GM23248 (cell line): ENCODE measurements around the gene TCOF1. TPM values are rescaled to one million over a fixed set of nuclear protein-coding genes. Genes with fewer than 3 reads are reported as not detected.
A peak's percentile ranks its signal among the peaks of the same experiment; 100 is the strongest.

Experiments
- DNase-seq: peaks from one replicate; pipeline ENCODE4 v3.0.0-alpha.2; 2015
- H2AFZ ChIP-seq: fragments of 200-600 bp; sonication (generic); 2 replicates; pipeline ENCODE4 v1.6.1; 2016; ENCODE audit warnings: antibody characterized with exemption
- H3F3A ChIP-seq: fragments of 200-600 bp; sonication (generic); 2 replicates; pipeline ENCODE4 v1.6.1; 2016; ENCODE audit warnings: mild to moderate bottlenecking, antibody characterized with exemption, mixed run types; ENCODE audit not compliant: insufficient read depth
- H3K27ac ChIP-seq: fragments of 200-600 bp; sonication (generic); 2 replicates; pipeline ENCODE4 v1.5.1; 2016; ENCODE audit warnings: mild to moderate bottlenecking
- H3K27me3 ChIP-seq: fragments of 200-600 bp; sonication (generic); replicated peaks from 2 replicates; pipeline ENCODE4 v1.6.1; 2016; ENCODE audit warnings: mild to moderate bottlenecking; ENCODE audit not compliant: insufficient read depth
- H3K36me3 ChIP-seq: fragments of 200-600 bp; sonication (generic); 2 replicates; pipeline ENCODE4 v1.6.1; 2016; ENCODE audit warnings: low read depth, mild to moderate bottlenecking
- H3K4me1 ChIP-seq: fragments of 200-600 bp; sonication (generic); 2 replicates; pipeline ENCODE4 v1.6.1; 2016; ENCODE audit warnings: mild to moderate bottlenecking; ENCODE audit not compliant: insufficient read depth
- H3K4me2 ChIP-seq: fragments of 200-600 bp; sonication (generic); one replicate; pipeline ENCODE4 v1.6.1; 2016; ENCODE audit warnings: mild to moderate bottlenecking; ENCODE audit not compliant: unreplicated experiment
- H3K4me3 ChIP-seq: fragments of 200-600 bp; sonication (generic); 2 replicates; pipeline ENCODE4 v1.5.1; 2016; ENCODE audit warnings: mild to moderate bottlenecking
- H3K79me2 ChIP-seq: fragments of 200-600 bp; sonication (generic); 2 replicates; pipeline ENCODE4 v1.6.1; 2016; ENCODE audit warnings: mild to moderate bottlenecking; ENCODE audit not compliant: insufficient read depth
- H3K9ac ChIP-seq: fragments of 200-600 bp; sonication (generic); 2 replicates; pipeline ENCODE4 v1.6.1; 2016; ENCODE audit warnings: mild to moderate bottlenecking
- H3K9me2 ChIP-seq: fragments of 200-600 bp; sonication (generic); 2 replicates; pipeline ENCODE4 v1.6.1; 2016; ENCODE audit warnings: mixed run types, mild to moderate bottlenecking, moderate library complexity; ENCODE audit not compliant: insufficient read depth
- H3K9me3 ChIP-seq: fragments of 200-600 bp; sonication (generic); one replicate; pipeline ENCODE4 v1.6.1; 2017; ENCODE audit warnings: low read depth
- H4K20me1 ChIP-seq: fragments of 200-600 bp; sonication (generic); 2 replicates; pipeline ENCODE4 v1.6.0; 2016; ENCODE audit not compliant: insufficient read depth
- EZH2 ChIP-seq: fragments of 200-600 bp; sonication (generic); IDR thresholded peaks from 2 replicates; pipeline ENCODE4 v1.6.1; 2018; ENCODE audit warnings: antibody characterized with exemption, mild to moderate bottlenecking; ENCODE audit not compliant: insufficient read depth, poor library complexity, severe bottlenecking
- EZH2phosphoT487 ChIP-seq: fragments of 200-600 bp; sonication (generic); IDR thresholded peaks from 2 replicates; pipeline ENCODE4 v1.6.1; 2018; ENCODE audit warnings: antibody characterized with exemption, moderate library complexity, mild to moderate bottlenecking, low read depth; ENCODE audit not compliant: insufficient read depth
- WGBS, 2 experiments: methylation state at CpG; one replicate each; pipeline ENCODE4 v1.1.6; 2015 to 2017; ENCODE audit warnings: low lambda C conversion rate in 2 of 2, low coverage in 1 of 2; ENCODE audit errors: missing lambda C conversion rate in 2 of 2; 5-methylcytosine and 5-hydroxymethylcytosine counted together
- in situ Hi-C: fragments of 300-500 bp; cut with MboI; formaldehyde crosslinking; loops from 2 replicates; pipeline ENCODE4 v1.15.0; 2020
- polyA plus RNA-seq: library from polyadenylated mRNA; unstranded; fragments of >200 nt; fragmentation: Nextera tagmentation; extraction: Ambion mirVana; gene quantifications from 2 replicates; pipeline ENCODE4 v1.2.1, GENCODE V29; 2016
- total RNA-seq: library from RNA; depleted of rRNA; stranded (reverse); fragments of >200 nt; shearing (Covaris generic); gene quantifications from 2 replicates; pipeline ENCODE4 v1.2.3, GENCODE V29; 2014; rRNA removed

Gene TCOF1, protein sequence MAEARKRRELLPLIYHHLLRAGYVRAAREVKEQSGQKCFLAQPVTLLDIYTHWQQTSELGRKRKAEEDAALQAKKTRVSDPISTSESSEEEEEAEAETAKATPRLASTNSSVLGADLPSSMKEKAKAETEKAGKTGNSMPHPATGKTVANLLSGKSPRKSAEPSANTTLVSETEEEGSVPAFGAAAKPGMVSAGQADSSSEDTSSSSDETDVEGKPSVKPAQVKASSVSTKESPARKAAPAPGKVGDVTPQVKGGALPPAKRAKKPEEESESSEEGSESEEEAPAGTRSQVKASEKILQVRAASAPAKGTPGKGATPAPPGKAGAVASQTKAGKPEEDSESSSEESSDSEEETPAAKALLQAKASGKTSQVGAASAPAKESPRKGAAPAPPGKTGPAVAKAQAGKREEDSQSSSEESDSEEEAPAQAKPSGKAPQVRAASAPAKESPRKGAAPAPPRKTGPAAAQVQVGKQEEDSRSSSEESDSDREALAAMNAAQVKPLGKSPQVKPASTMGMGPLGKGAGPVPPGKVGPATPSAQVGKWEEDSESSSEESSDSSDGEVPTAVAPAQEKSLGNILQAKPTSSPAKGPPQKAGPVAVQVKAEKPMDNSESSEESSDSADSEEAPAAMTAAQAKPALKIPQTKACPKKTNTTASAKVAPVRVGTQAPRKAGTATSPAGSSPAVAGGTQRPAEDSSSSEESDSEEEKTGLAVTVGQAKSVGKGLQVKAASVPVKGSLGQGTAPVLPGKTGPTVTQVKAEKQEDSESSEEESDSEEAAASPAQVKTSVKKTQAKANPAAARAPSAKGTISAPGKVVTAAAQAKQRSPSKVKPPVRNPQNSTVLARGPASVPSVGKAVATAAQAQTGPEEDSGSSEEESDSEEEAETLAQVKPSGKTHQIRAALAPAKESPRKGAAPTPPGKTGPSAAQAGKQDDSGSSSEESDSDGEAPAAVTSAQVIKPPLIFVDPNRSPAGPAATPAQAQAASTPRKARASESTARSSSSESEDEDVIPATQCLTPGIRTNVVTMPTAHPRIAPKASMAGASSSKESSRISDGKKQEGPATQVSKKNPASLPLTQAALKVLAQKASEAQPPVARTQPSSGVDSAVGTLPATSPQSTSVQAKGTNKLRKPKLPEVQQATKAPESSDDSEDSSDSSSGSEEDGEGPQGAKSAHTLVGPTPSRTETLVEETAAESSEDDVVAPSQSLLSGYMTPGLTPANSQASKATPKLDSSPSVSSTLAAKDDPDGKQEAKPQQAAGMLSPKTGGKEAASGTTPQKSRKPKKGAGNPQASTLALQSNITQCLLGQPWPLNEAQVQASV (N-terminal part only)
- 18.0 and 22.5 TPM in 2 replicates for total RNA-seq
- 15.1 and 16.3 TPM in 2 replicates for polyA plus RNA-seq

DNA sequence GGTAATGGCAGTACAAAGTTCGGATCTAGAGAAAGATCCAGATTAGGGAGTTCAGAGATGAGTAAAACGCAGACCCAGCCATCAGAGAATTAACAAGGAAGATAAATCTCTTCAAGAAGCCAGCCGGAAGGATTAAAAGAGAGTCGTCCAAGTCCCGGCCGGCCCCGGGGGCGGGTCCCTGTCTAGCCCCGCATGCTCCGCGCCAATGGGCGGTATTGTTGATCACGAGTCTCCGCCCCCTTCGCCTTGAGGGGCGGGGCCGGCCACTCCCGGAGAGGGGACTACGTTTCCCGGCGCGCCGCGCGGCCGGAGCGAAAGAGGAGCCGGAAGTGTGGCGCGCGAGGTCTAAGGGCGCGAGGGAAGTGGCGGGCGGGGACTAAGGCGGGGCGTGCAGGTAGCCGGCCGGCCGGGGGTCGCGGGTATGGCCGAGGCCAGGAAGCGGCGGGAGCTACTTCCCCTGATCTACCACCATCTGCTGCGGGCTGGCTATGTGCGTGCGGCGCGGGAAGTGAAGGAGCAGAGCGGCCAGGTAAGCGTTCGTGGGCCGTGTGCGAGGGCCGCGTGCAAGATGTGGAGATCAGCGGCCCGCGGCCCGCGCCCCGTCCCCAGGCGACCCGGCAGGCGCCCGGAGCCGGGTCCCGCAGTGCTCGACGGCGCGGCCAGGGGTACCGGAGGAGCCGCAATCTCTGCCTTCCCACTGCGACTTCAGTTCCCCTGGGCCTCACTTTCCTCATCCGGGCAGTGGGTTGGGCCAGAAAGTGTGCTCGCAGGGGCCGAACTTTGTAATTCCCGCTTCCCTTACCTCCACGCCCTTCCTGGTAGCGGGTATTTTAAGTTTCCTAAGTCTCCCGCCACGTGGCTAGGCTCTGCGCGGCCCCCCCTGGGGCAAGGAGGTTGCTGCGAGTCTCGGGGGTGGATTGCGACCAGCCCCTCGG, at the start of gene TCOF1:
Gene TCOF1, plus strand, starts transcription at position 372 of the 935 bp plus-strand sequence. Its CDS starts 50 bp downstream, at position 422.
- Histone ChIP-seq H3K4me2 (peak within 1 kb of the TSS; percentile 92), H3K36me3 (0 out of 2 replicates have a peak, but pooled peaks cover 8% of the 10 kb centered on the region), H3K4me3 (peak within 1 kb of the TSS; percentile 89), H3K9me3 (no peaks in the 10 kb centered on the region), H3K27ac (peak within 1 kb of the TSS; percentile 22), H3K9ac (peak within 1 kb of the TSS; percentile 85), H3F3A (no peaks in the 10 kb centered on the region), H2AFZ (peak within 1 kb of the TSS; percentile 99), H3K27me3 (no peaks in the 10 kb centered on the region), H4K20me1 (no peaks in the 10 kb centered on the region), H3K4me1 (no peaks in the 10 kb centered on the region), H3K79me2 (peaks cover 33% of the 10 kb centered on the region), H3K9me2 (no peaks in the 10 kb centered on the region)
- in situ Hi-C loops = no loop called here
- TF ChIP-seq EZH2phosphoT487 (no peak), EZH2 (no peak)
- 1 to 2% methylated on average over 69 to 72 of the region's 90 CpGs for WGBS, 2 experiments
- DNase-seq = peak; percentile 99

DNA sequence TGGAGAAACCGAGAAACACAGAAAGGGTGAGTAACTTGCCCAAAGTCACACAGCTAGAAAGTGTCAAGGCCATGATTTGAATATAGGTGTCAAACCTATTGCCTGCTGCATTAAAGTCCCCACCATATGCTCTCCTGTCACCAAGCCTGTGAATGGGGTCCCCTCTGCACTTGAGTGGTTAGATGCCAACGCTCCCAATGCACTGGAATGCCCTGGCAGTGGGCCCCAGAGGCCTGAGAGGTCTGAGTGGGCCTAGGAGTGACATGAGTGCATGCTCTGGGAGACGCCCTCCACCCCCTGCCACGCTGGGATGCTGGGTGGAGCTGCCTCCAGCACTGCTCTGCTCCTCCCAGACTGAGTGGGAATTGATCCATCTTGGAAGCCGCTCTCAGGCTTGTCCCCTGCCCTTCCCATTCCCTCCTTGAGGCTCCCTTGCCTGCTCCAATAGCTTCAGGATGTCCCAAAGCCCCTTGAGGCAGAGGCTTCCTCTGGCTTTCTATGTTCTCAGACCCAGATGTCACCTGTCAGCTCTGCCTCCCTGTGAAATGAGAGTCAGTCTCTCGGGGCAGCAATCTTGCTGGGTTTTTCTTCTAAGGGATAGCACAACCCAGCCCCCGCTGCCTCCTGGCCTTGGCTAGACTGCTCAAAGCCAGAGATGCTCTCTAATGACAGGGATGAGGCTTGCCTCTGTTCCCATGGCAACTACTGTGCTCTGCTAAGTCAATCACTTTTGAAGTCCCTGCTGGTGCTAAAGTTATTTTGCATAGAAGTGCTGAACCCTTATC, 48.2 kb upstream of the TCOF1 start:
- Histone ChIP-seq H3K9me3 (no peaks in the 10 kb centered on the region), H3K79me2 (no peaks in the 10 kb centered on the region), H3F3A (no peaks in the 10 kb centered on the region), H3K4me1 (0 out of 2 replicates have a peak, but pooled peaks cover 3% of the 10 kb centered on the region), H3K4me3 (no peak overlapping the region), H4K20me1 (no peaks in the 10 kb centered on the region), H3K36me3 (no peaks in the 10 kb centered on the region), H3K27me3 (no peaks in the 10 kb centered on the region), H3K9me2 (no peaks in the 10 kb centered on the region), H3K4me2 (no peak overlapping the region), H3K27ac (no peak overlapping the region), H3K9ac (no peak overlapping the region), H2AFZ (no peak overlapping the region)
- in situ Hi-C loops = no loop called here
- DNase-seq = peak; percentile 13
- WGBS, 2 experiments = 53 to 59% methylated on average over 7 of the region's 7 CpGs
- TF ChIP-seq EZH2 (no peak), EZH2phosphoT487 (no peak)

DNA sequence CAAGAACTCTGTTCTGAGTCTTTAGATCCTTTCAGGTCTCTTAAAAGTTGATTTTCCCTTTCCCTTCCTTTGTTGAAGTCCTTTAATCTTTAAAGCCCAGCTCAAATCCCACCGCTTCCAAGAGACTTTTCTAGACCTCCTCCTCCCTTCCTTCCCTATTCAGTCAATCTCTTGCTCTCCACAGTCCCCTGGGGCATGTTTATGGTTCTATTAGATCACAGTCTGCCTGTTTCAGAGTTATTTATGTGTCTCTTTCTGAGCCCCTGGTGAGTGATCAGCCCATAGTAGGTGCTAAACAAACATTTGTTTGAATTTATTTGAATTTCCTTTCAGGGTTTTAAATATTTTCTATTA, 47.6 kb upstream of the TCOF1 start:
- WGBS, 2 experiments = 79 to 86% methylated on average over 1 of the region's 1 CpG
- Histone ChIP-seq H3K27ac (no peak overlapping the region), H3K4me1 (0 out of 2 replicates have a peak, but pooled peaks cover 3% of the 10 kb centered on the region), H4K20me1 (no peaks in the 10 kb centered on the region), H3K4me2 (no peak overlapping the region), H3K27me3 (no peaks in the 10 kb centered on the region), H3K79me2 (no peaks in the 10 kb centered on the region), H3K4me3 (no peak overlapping the region), H2AFZ (no peak overlapping the region), H3K9me3 (no peaks in the 10 kb centered on the region), H3K36me3 (no peaks in the 10 kb centered on the region), H3K9ac (no peak overlapping the region), H3F3A (no peaks in the 10 kb centered on the region), H3K9me2 (no peaks in the 10 kb centered on the region)
- in situ Hi-C loops = no loop called here
- TF ChIP-seq EZH2phosphoT487 (no peak), EZH2 (no peak)
- no peak for DNase-seq
